ENCODE measurements around the gene APOBEC4.

- TF ChIP-seq EZH2 (IDR thresholded peaks at IDR 0.05; ENCODE audit: borderline replicate concordance, insufficient read depth, low read length, poor library complexity, severe bottlenecking) (no peak), TAF1 (IDR thresholded peaks at IDR 0.05; ENCODE audit: low read depth) (no peak), EP300 (conservative IDR thresholded peaks at IDR 0.05; ENCODE audit: poor library complexity, severe bottlenecking) (no peak), SMC3 (conservative IDR thresholded peaks at IDR 0.05; ENCODE audit: poor library complexity) (no peak), POLR2AphosphoS5 (IDR thresholded peaks at IDR 0.05) (no peak)
- TF ChIP-seq, protein P1, sequence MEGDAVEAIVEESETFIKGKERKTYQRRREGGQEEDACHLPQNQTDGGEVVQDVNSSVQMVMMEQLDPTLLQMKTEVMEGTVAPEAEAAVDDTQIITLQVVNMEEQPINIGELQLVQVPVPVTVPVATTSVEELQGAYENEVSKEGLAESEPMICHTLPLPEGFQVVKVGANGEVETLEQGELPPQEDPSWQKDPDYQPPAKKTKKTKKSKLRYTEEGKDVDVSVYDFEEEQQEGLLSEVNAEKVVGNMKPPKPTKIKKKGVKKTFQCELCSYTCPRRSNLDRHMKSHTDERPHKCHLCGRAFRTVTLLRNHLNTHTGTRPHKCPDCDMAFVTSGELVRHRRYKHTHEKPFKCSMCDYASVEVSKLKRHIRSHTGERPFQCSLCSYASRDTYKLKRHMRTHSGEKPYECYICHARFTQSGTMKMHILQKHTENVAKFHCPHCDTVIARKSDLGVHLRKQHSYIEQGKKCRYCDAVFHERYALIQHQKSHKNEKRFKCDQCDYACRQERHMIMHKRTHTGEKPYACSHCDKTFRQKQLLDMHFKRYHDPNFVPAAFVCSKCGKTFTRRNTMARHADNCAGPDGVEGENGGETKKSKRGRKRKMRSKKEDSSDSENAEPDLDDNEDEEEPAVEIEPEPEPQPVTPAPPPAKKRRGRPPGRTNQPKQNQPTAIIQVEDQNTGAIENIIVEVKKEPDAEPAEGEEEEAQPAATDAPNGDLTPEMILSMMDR (IDR thresholded peaks at IDR 0.05; ENCODE audit: poor library complexity, severe bottlenecking), result no peak
Observed at GRCh38 chr1:183674886-183675285, 21.8 kb upstream of the APOBEC4 start.

All from neural cell (in vitro differentiated cells).